CD4-positive, alpha-beta T cell treated with Interleukin-15 for 1 hour (primary cell): Measurements from ENCODE around the gene ADAMTSL4.

Experiments
- DNase-seq: peaks from one replicate; pipeline ENCODE4 v3.0.0-alpha.2; 2020

ADAMTSL4 gene

DNA sequence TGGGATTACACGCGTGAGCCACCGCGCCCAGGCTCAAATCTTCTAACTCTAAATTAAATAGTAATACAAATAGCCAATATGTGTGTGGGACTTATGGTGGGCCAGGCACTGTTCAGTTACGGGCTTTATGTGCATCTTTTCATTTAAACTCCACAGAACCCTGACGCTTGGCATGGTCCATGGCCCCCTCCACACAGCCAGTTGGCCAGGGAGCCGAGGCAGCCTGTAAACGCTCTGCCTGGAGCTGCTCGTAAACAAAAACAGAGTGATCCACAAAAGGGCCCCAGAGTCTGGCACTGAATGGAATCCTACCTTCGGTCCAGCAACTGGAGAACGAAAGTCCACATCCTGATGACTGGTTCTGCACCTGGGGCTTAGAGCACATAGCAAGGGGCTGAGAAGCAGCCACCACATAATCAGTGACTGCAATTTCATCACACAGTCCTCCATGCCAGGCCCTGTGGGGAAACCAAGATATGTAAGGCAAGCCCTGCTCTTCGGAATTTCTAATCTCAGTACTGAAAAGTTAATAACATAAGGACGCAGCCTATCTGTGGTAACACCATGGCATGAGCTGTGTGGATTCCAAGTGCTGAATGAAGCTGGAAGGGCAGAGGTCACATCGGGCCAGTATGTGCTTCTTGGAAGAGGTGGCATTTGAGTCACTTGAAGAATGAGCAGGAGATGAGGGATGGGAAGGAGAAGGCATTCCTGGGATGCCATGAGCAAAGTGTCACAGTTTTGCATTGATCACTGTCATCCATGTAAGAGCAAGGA is 13.5 kb upstream of the ADAMTSL4 start:
- no peak for DNase-seq

GRCh38 chr1:150536836-150537731 is 12.1 kb upstream of the ADAMTSL4 start:
- no peak for DNase-seq

- no peak for DNase-seq
Measured at GRCh38 chr1:150537732-150538684, 11.2 kb upstream of the ADAMTSL4 start.

DNA sequence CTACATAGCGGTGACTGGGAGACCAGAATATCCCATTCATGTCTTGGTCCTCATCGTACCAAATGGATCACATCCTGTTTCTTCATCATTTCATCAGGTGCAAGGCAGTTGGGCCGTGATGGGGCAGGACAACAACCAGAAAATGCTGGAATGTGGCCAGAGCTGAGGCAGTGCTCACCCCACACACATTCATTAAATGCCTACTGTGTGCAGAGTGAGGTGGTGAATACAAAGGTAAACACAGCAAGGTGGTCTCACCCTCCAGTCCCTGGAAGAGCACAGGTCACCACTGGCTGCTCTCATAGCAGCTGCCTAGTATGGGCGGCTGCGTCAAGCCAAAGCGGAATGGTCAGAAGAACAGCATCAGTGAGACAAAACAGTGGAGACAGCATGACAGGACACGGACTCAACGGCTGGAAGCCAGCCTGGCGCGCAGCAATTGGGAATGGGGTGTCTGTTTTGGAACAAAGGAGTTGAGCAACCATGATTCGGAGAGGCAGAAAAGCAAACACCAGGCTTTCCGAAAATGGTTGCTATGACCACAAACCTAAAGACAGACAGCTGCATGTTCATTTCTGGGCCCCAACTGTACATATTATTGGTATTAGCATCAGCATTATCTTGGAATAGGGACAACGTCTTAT is 5.6 kb upstream of the ADAMTSL4 start:
- no peak for DNase-seq

- no peak for DNase-seq
Measured at GRCh38 chr1:150544204-150544603, 5.0 kb upstream of the ADAMTSL4 start.

DNA sequence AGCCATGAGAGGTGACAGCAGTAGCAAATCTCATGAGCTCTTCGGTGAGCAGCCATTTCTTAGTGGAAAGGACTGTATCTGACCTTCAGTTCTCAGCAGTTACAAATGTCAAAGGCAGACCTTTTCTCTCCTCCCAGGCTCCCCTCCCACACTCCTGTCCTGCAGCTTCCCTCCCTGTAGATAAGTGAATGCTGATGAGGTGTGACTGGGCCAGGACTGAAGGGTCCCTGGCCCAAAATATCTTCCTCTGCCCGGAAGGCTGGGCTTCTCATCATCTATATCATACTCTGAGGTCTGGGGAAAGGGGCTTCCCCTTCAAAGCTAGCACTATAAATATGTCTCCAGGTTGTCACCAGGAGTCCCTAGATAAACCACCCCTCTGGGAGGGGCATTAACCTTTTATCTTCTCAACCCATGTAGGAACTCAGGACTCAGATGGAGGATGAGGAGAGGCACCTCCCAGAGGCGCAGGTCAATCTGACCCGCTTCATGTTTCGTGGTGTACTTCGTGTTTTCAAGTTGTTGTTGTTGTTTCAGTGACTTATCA is 3.6 kb upstream of the ADAMTSL4 start:
- DNase-seq: no peak

- no peak for DNase-seq
Measured at GRCh38 chr1:150546294-150546937, 2.8 kb upstream of the ADAMTSL4 start.

GRCh38 chr1:150548324-150548631 is 930 bp upstream of the ADAMTSL4 start:
- no peak for DNase-seq

GRCh38 chr1:150549496-150550221 is 451 bp downstream of the ADAMTSL4 start:
- no peak for DNase-seq

- DNase-seq: no peak
Measured at GRCh38 chr1:150550222-150551050, 1.2 kb downstream of the ADAMTSL4 start.

DNA sequence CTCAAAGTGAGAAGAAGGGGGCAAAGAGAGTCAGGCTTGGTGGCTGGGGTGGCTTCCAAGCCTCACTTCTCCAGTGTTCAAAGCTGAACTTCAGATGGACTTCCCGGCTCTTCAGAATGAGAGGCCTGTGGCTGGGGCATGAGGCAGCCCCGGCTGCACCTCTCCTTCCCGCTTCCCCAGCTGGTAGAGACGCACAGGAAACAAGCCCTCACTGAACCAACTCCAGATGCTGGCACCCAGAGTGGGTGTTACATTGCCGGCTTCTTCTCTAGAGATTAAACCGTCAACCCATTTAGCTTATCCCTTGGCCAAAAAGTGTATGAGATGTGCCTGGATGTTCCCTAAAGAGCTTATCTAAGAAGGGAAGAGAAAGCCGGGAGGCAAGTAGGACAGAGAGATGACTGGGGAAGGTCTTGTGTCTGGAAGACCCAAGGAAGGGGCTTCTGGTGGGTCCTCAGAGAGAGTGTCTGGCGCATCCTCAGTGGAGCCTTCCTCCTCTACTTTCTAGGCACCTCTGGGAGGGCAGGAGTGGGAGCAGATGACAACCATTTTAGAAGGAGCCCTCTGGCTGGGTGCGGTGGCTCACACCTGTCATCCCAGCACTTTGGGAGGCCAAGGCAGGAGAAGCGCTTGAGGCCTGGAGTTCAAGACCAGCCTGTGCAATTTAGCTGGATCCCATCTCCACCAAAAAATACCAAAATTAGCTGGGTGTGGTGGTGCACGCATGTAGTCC is 2.0 kb downstream of the ADAMTSL4 start:
- no peak for DNase-seq

- DNase-seq: no peak
Measured at GRCh38 chr1:150551784-150552127, 2.5 kb downstream of the ADAMTSL4 start.

- DNase-seq: peak; percentile 77
Measured at GRCh38 chr1:150552128-150552910, 3.1 kb downstream of the ADAMTSL4 start.

- no peak for DNase-seq
Measured at GRCh38 chr1:150552911-150553289, 3.7 kb downstream of the ADAMTSL4 start.

DNA sequence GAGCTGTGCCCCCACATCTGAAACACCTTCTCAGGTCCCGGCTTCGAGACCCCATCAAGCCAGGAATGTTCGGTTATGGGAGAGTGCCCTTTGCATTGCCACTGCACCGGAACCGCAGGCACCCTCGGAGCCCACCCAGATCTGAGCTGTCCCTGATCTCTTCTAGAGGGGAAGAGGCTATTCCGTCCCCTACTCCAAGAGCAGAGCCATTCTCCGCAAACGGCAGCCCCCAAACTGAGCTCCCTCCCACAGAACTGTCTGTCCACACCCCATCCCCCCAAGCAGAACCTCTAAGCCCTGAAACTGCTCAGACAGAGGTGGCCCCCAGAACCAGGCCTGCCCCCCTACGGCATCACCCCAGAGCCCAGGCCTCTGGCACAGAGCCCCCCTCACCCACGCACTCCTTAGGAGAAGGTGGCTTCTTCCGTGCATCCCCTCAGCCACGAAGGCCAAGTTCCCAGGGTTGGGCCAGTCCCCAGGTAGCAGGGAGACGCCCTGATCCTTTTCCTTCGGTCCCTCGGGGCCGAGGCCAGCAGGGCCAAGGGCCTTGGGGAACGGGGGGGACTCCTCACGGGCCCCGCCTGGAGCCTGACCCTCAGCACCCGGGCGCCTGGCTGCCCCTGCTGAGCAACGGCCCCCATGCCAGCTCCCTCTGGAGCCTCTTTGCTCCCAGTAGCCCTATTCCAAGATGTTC is 4.3 kb downstream of the ADAMTSL4 start:
- DNase-seq: no peak

DNA sequence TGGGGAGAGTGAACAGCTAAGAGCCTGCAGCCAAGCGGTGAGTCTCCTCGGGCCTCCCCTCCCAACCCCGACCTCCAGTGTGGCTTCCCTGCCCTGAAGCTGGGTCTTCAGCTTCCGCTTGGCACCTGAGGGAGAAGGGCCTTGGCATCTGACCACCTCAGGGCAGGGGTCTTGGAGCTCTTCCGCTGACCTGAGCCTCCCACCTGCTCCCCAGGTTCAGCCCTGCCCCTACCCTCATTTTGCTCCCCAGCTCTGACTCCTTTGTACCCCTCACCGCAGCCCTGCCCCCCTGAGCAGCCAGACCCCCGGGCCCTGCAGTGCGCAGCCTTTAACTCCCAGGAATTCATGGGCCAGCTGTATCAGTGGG is 4.9 kb downstream of the ADAMTSL4 start:
- no peak for DNase-seq

- DNase-seq: no peak
Measured at GRCh38 chr1:150555198-150555970, 6.2 kb downstream of the ADAMTSL4 start.
